ENCODE measurements around the gene DDI2.
A peak's percentile ranks its signal among the peaks of the same experiment; 100 is the strongest.

DDI2 gene

DNA sequence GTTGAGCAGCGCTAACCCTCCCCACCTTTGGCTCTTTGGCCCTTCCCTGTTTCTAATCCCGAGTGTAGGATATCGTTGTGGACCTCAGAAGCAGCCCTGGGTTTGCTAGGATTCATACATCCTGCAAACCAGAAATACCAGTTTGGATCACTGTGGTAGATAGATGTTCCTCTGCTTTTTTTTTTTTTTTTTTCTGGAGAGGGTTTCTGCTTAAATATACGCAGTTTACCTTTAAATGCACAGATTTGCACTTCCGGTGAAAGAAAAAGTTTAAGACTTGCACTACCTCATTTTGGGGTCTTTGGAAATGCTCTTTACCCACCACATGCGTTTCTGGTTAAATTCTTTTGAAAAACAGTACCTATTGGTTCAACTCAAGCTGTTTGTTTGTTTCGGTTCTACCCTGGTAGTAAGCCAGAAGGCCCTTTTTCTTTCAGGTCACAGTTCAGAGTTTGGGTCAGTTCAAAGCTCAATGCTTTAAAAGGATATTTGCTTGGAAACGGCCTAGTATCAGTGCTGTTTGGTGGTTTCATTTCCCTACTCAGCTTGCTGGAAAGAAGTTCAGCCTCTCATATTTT, 908 bp downstream of the DDI2 start:
- H3K36me3 ChIP-seq (ENCODE audit: low read length) = no peaks in the 10 kb centered on the region
- TF ChIP-seq, protein P1, sequence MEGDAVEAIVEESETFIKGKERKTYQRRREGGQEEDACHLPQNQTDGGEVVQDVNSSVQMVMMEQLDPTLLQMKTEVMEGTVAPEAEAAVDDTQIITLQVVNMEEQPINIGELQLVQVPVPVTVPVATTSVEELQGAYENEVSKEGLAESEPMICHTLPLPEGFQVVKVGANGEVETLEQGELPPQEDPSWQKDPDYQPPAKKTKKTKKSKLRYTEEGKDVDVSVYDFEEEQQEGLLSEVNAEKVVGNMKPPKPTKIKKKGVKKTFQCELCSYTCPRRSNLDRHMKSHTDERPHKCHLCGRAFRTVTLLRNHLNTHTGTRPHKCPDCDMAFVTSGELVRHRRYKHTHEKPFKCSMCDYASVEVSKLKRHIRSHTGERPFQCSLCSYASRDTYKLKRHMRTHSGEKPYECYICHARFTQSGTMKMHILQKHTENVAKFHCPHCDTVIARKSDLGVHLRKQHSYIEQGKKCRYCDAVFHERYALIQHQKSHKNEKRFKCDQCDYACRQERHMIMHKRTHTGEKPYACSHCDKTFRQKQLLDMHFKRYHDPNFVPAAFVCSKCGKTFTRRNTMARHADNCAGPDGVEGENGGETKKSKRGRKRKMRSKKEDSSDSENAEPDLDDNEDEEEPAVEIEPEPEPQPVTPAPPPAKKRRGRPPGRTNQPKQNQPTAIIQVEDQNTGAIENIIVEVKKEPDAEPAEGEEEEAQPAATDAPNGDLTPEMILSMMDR (IDR thresholded peaks at IDR 0.05; ENCODE audit: insufficient read depth, low read length, poor library complexity, severe bottlenecking) = no peak
- no peak for TF ChIP-seq EZH2phosphoT487 (conservative IDR thresholded peaks at IDR 0.05; ENCODE audit: low read length)
- peaks cover 13% of the 10 kb centered on the region; the same call in 1 of the 2 replicates for H4K20me1 ChIP-seq (ENCODE audit: low read depth, low read length)
- H3K9me3 ChIP-seq (ENCODE audit: insufficient read depth, low read length) = no peaks in the 10 kb centered on the region
- H3K27ac ChIP-seq (ENCODE audit: low read depth, low read length) = peak overlapping the region; percentile 75
- H2AFZ ChIP-seq (ENCODE audit: low read depth, low read length, severe bottlenecking) = no peak overlapping the region
- no peaks in the 10 kb centered on the region for H3K9me2 ChIP-seq (replicated peaks; ENCODE audit: insufficient read depth, low read length)
- peak overlapping the region; percentile 87 for H3K4me2 ChIP-seq (ENCODE audit: low read depth, low read length, poor library complexity, severe bottlenecking)
- peak overlapping the region; percentile 94 for H3K9ac ChIP-seq (ENCODE audit: low read length)
- peaks cover 11% of the 10 kb centered on the region for H3F3A ChIP-seq (ENCODE audit: insufficient read depth)
- H3K4me3 ChIP-seq (ENCODE audit: insufficient read depth, low read length, poor library complexity, severe bottlenecking) = peak overlapping the region; percentile 67
- no peaks in the 10 kb centered on the region for H3K27me3 ChIP-seq (ENCODE audit: low read length)
- H3K79me2 ChIP-seq (ENCODE audit: insufficient read depth, low read length) = peaks cover 57% of the 10 kb centered on the region

DNA sequence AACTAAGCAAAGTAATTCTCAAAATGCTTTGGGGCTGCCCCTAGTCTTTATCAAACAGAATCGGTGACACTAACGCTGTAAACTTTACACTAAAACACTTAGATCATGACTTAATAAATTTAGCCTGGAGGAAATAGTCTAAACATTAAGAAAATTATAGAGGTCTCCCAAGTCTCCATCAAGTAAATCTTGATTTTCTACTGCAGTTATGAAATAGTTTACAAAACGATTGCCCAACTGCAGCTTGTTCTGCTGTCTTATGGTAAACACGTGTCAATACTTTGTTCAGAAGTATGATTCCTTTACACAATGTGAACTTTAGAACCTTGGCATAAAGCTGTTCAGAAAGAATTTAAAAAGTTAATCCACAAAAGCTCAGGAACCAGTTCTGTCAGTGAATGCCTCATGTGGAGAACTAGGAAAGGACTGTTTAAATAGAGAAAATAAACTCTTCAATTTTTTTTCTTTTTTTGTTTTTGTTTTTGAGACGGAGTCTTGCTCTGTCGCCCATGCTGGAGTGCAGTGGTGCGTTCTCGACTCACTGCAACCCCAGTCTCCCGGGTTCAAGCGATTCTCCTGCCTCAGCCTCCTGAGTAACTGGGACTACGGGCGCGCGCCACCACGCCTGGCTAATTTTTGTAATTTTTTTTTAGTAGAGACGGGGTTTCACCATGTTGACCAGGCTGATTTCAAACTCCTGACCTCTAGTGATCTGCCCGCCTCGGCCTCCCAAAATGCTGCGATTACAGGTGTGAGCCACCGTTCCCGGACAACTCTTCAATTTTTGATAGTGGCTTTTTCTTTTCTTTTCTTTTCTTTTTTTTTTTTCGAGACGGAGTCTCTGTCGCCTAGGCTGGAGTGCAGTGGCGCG, 1.6 kb downstream of the DDI2 start:
- no peak for TF ChIP-seq EZH2phosphoT487 (conservative IDR thresholded peaks at IDR 0.05; ENCODE audit: low read length)
- TF ChIP-seq, protein P1 (IDR thresholded peaks at IDR 0.05; ENCODE audit: insufficient read depth, low read length, poor library complexity, severe bottlenecking) = no peak
- H3K27ac ChIP-seq (ENCODE audit: low read depth, low read length) = peak overlapping the region; percentile 75
- H2AFZ ChIP-seq (ENCODE audit: low read depth, low read length, severe bottlenecking) = no peak overlapping the region
- peaks cover 11% of the 10 kb centered on the region for H3F3A ChIP-seq (ENCODE audit: insufficient read depth)
- no peaks in the 10 kb centered on the region for H3K27me3 ChIP-seq (ENCODE audit: low read length)
- peak overlapping the region; percentile 87 for H3K4me2 ChIP-seq (ENCODE audit: low read depth, low read length, poor library complexity, severe bottlenecking)
- H3K4me3 ChIP-seq (ENCODE audit: insufficient read depth, low read length, poor library complexity, severe bottlenecking) = peak overlapping the region; percentile 67
- H3K36me3 ChIP-seq (ENCODE audit: low read length) = no peaks in the 10 kb centered on the region
- peaks cover 13% of the 10 kb centered on the region; the same call in 1 of the 2 replicates for H4K20me1 ChIP-seq (ENCODE audit: low read depth, low read length)
- H3K9ac ChIP-seq (ENCODE audit: low read length) = peak overlapping the region; percentile 94
- H3K9me2 ChIP-seq (replicated peaks; ENCODE audit: insufficient read depth, low read length) = no peaks in the 10 kb centered on the region
- H3K9me3 ChIP-seq (ENCODE audit: insufficient read depth, low read length) = no peaks in the 10 kb centered on the region
- H3K79me2 ChIP-seq (ENCODE audit: insufficient read depth, low read length) = peaks cover 65% of the 10 kb centered on the region

DNA sequence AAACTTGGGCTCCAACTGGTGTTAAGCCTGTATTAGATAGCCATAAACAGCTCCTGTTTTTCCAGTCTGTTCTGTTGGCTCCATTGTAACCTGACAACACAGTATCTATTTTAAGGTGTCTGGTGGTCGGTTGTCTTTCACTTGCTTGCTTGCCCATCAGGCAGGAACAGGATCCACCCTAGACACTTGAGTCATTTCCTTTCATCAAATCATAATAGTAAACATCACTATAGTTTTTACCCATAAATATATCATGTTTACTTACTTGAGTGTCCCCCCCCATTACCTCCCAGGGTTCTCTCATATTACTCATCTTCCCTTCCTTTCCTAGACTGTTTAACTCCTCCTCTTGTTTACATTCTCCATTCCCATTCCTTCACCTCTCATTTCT, 2.9 kb downstream of the DDI2 start:
- no peak overlapping the region for H3K4me3 ChIP-seq (ENCODE audit: insufficient read depth, low read length, poor library complexity, severe bottlenecking)
- no peak overlapping the region for H3K9ac ChIP-seq (ENCODE audit: low read length)
- no peak overlapping the region for H2AFZ ChIP-seq (ENCODE audit: low read depth, low read length, severe bottlenecking)
- peaks cover 77% of the 10 kb centered on the region for H3K79me2 ChIP-seq (ENCODE audit: insufficient read depth, low read length)
- H3K36me3 ChIP-seq (ENCODE audit: low read length) = no peaks in the 10 kb centered on the region
- H3K27me3 ChIP-seq (ENCODE audit: low read length) = no peaks in the 10 kb centered on the region
- no peak for TF ChIP-seq EZH2phosphoT487 (conservative IDR thresholded peaks at IDR 0.05; ENCODE audit: low read length)
- TF ChIP-seq, protein P1 (IDR thresholded peaks at IDR 0.05; ENCODE audit: insufficient read depth, low read length, poor library complexity, severe bottlenecking) = no peak
- H3K9me3 ChIP-seq (ENCODE audit: insufficient read depth, low read length) = no peaks in the 10 kb centered on the region
- peaks cover 11% of the 10 kb centered on the region for H3F3A ChIP-seq (ENCODE audit: insufficient read depth)
- H3K4me2 ChIP-seq (ENCODE audit: low read depth, low read length, poor library complexity, severe bottlenecking) = peak overlapping the region; percentile 31
- no peaks in the 10 kb centered on the region for H3K9me2 ChIP-seq (replicated peaks; ENCODE audit: insufficient read depth, low read length)
- no peak overlapping the region for H3K27ac ChIP-seq (ENCODE audit: low read depth, low read length)
- peaks cover 18% of the 10 kb centered on the region; the same call in 1 of the 2 replicates for H4K20me1 ChIP-seq (ENCODE audit: low read depth, low read length)

Data from SU-DHL-6 (cell line).